Prostate gland (tissue), 2 donors: ENCODE data around the gene RIMS1.

Experiments
- CTCF ChIP-seq, 4 experiments: fragments of 200-600 bp in 2 of 4; fragments of 450-650 bp in 2 of 4; sonication (generic) in 2 of 4; IDR thresholded peaks; 1 replicate in 3 of 4; 2 replicates in 1 of 4; pipeline ENCODE4 v1.5.1; 2016 to 2019; ENCODE audit warnings: antibody characterized with exemption in 4 of 4, mild to moderate bottlenecking in 2 of 4, moderate library complexity in 2 of 4
- POLR2A ChIP-seq: fragments of 450-650 bp; IDR thresholded peaks from one replicate; pipeline ENCODE4 v1.6.1; 2016; ENCODE audit warnings: antibody characterized with exemption, mild to moderate bottlenecking
- POLR2AphosphoS5 ChIP-seq: sonication (generic); formaldehyde crosslinking; IDR thresholded peaks from one replicate; pipeline ENCODE4 v1.6.1; 2017; ENCODE audit warnings: antibody characterized with exemption

- TF ChIP-seq POLR2A (no peak), CTCF (IDR thresholded peaks at IDR 0.05) (no peak), POLR2AphosphoS5 (no peak)
Observed at GRCh38 chr6:72374857-72375256, 488.5 kb downstream of the RIMS1 start.
